ENCODE results near the gene ZNF420. TPM values are rescaled to one million over a fixed set of nuclear protein-coding genes. Genes with fewer than 3 reads are reported as not detected.

Gene ZNF420
- total RNA-seq, 1 experiment from 2014 or later = 9.1 TPM

DNA sequence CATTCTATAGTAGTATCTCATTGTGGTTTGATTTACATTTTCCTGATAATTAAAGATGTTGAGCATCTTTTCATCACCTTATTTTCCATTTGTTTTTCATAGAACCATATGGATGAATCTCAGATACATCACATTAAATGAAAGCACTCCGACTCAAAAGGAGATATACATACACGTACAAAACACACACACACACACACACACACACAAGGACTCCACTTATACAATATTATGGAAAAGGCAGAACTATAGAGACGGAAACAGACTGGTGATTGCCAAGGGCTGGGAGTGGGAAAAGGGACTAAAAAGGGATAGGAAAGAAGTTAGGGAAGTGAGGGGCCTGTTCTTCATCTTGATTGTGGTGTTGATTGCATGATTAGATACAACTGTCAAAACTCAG lies 70.0 kb downstream of the ZNF420 start:
- DNase-seq (ENCODE audit: low read depth) = no peak

DNA sequence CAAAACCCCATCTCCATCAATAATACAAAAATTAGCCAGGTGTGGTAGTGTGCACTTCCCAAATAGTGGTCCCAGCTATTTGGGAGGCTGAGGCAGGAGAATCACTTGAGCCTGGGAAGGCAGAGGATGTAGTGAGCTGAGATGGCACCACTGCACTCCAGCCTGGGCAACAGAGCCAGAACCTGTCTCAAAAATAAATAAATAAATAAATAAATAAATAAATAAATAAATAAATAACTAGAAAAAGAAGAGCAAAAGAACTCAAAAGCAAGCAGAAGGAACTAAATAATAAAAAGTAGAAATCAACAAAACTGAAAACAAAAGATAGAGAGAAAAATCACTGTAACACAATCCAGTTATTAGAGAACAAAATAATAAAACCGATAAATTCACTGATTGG lies 81.9 kb downstream of the ZNF420 start:
- no peak for DNase-seq (ENCODE audit: low read depth)

DNA sequence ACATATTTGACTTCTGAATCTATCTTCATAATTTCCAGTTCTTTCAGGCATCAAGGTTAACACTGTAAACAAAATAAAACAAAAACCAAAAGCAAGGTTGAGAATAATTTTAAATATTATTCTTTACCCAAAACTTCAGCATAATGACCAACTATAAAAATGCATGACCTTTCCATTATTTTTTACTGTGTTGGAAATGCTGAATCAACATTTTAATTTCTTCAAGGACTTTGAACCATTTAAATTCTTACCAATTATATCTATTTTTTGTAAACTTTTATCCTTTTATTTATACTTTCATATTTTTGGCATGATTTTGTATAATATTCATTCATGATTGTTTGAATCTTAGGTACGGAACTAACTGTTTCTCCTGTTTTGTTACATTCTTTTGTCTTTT lies 87.4 kb downstream of the ZNF420 start:
- no peak for DNase-seq (ENCODE audit: low read depth)

GRCh38 chr19:37172368-37173366 lies 94.4 kb downstream of the ZNF420 start, which contains the start of gene ZNF585A:
Gene ZNF585A (minus strand): TSS chr19:37172695. CDS start chr19:37169910, 2,785 bp downstream.
- DNase-seq (ENCODE audit: low read depth) = peak; percentile 97

Other genes with a start within 250 kb of the ZNF420 start
- 6.3 and 8.3 TPM in 2 replicates for gene ZNF790, start 240.0 kb upstream of the ZNF420 start, total RNA-seq (2014; rRNA removed)
- 1.5 and 2.6 TPM in 2 replicates for gene ZNF345, start 227.6 kb upstream of the ZNF420 start, total RNA-seq (2014; rRNA removed)
- gene ZNF829, start 162.1 kb upstream of the ZNF420 start, total RNA-seq (2014; rRNA removed) = 5.5 and 6.2 TPM in 2 replicates
- gene ZNF568, start 162.1 kb upstream of the ZNF420 start, total RNA-seq (2014; rRNA removed) = 10.8 and 11.3 TPM in 2 replicates
- 5.8 and 11.0 TPM in 2 replicates for gene ZNF585A, start 94.3 kb downstream of the ZNF420 start, total RNA-seq (2014; rRNA removed)
- gene ZNF585B, start 132.1 kb downstream of the ZNF420 start, total RNA-seq (2014; rRNA removed) = 9.0 and 15.0 TPM in 2 replicates
- gene ZNF383, start 139.8 kb downstream of the ZNF420 start, total RNA-seq (2014; rRNA removed) = 4.0 and 4.1 TPM in 2 replicates

All from LHCN-M2 (cell line).